ENCODE results near the gene S100A5.

Gene S100A5

DNA sequence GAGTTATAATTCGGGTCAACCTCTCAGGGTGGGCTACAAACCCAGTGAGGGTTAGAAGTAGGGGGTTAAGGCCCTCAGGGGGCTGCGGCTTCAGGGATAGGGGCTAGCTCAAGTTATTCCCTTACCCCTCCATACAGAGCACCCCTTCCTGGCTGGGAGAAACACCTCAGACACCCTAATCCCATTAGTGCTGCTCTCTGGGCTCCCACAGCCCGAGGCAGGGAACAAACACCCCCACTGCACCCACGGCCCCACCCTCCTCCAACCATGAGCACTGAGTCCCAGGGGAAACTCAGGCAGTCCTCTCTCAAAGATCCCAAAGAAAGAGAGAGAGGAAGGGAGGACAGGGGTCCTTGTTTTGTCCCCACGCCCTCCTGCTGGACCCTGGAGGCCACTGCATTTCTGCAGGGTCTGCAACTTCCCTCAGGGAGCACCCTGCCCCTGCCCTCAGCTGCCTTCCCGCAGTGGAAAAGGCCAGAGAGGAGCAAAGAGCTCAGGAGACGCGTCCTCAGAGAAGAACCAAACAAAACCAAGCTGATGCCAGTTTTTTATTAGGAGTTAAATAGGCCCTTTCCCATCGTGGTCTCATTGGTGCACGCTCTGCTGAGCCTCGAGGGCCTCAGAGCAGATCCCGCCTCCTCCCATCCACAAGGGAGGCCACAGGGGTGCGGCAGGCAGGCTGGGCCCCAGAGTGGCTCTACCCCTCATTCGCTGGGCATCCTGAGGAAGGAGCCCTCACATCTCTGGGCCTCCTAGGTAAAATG, 6.2 kb upstream of the S100A5 start:
- no peak for DNase-seq

DNA sequence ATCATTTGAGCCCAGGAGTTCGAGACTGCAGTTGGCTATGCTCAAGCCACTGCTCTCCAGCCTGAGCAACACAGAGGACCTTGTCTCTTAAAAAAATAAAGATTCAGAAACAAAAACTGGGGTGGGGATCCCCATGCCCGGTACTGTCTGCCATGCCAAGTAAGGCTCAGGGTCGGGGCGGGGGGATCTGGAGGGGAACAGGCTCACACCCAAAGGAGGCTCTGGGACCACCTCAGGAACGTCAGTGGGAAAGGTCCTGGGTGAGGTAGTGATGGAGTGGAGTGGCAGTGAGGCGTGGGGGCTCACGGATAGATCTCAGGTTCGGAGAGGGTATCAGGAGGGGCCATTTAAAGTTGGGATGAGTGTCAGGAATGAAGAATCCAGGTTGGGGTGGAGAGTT, 5.6 kb upstream of the S100A5 start:
- DNase-seq, result no peak

DNA sequence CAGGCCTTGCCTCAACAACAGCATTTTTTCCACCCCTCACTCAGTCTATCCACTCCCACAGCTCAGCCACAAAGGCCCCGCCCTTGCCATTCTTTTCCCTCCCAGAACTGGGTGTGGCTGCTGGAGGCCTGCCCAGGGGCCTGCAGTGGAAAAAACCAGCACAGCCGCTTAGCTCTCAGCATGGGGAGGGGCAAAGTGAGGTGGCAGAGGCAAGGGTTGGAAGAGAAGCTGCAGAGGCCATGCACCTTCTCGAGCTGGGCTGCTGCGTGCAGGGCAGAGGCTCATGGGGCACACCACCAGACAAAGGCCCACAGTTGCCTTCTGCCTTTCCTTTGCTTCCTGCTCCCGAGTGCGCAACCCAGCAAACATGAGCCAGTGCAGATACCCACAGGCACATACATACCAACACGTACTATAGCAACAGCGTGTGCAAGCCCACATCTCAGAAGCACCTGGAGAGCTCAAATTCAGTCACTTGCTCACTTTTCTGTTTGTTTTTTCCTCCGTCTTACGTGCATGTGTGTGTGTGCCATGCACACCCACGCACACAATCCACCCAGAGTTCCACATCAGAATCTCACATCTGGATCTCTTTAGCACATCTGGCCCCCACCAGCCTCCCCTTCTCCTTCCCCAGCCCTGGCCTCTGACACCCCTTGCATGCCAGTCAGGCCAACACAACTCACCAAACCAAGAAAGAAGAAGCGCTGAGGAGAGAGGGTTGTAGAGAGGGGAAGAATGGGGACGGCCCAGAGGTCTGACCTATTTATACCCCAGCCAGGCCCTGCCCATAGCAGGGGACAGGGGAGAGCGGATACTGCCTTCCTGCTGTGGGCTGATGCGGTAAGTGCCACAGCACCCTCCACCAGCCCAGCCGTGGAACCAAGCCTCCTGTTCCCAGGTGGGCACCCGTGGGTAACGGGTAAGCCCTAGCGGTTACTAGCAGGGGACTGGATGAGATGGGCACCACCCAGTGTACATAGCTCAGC, 4.6 kb upstream of the S100A5 start, which contains the start of gene S100A4:
Gene S100A4 (minus strand): TSS at position 740 of the 989 bp plus-strand sequence. CDS start 1,012 bp downstream, outside the sequence.
- DNase-seq, result peak; percentile 93

DNA sequence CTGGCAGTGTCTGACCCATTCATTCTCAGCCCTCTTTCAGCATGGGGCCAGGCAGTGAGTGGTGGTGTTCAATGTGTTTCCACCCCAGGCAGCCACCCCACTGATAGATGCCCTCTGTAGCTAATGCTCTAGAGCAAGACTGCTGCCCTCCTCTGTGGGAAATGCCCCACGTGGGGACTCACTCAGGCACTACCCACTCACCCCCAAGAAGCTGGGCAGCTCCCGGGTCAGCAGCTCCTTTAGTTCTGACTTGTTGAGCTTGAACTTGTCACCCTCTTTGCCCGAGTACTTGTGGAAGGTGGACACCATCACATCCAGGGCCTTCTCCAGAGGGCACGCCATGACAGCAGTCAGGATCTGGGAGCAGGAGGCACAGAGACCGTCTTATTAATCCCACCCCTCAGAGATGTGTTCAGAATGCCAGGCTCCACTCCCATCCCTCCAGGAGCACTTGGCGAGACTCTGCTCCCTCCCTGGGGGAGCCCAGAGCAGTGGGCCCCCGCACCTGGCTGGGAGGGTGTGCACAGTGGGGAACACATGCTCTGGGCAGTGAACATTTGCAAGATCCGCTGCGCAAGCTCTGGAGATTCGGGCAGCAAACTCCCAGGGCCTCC, 3.8 kb upstream of the S100A5 start:
- DNase-seq, result no peak

DNA sequence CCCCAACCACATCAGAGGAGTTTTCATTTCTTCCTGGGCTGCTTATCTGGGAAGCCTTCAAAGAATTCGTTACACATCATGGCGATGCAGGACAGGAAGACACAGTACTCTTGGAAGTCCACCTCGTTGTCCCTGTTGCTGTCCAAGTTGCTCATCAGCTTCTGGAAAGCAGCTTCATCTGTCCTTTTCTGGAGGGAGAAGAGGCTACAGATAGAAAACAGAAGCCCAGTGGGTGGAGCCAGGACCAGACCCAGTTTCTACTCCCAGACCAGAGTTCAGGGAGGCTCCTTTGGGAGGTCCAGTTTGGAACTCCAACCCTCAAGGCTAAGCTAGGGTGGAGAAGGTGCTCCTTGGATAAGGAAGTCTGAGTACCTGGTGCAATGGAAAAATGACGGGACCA, 3.0 kb upstream of the S100A5 start:
- DNase-seq, result no peak

DNA sequence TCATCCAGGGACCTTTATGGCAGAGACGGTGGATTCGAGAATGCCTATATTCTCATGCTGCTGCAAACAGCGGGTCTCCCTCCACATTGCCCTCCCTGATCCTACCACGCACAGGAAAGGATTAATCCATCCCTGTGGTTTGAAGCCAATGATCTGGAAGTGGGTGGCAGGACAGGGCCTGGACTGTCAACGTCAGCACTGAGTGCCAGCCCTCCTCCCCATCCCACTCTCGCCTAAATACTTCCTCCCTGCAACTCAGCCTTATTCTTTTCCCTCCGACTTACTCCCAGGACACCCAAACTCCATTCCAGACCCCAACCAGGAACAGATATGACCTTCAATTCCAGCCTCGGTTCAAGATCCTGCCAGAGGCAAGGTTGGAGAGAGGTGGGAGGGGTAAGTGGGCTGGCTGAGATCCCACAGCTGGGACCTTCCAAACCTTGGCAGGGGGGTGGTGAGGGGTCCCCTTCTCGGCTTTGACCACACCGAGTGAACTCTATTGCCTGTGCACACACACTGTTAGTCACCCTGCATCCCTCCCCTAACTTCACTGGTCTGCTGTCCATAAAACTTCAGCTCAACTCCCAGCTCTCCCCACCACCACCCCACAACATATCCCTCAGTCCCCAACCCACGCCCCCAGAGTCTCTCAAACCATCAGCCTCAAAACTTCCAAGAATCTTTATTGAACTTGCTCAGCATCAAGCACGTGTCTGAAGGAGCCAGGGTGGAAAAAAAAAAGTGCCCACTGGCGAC, 2.4 kb upstream of the S100A5 start:
- no peak for DNase-seq

DNA sequence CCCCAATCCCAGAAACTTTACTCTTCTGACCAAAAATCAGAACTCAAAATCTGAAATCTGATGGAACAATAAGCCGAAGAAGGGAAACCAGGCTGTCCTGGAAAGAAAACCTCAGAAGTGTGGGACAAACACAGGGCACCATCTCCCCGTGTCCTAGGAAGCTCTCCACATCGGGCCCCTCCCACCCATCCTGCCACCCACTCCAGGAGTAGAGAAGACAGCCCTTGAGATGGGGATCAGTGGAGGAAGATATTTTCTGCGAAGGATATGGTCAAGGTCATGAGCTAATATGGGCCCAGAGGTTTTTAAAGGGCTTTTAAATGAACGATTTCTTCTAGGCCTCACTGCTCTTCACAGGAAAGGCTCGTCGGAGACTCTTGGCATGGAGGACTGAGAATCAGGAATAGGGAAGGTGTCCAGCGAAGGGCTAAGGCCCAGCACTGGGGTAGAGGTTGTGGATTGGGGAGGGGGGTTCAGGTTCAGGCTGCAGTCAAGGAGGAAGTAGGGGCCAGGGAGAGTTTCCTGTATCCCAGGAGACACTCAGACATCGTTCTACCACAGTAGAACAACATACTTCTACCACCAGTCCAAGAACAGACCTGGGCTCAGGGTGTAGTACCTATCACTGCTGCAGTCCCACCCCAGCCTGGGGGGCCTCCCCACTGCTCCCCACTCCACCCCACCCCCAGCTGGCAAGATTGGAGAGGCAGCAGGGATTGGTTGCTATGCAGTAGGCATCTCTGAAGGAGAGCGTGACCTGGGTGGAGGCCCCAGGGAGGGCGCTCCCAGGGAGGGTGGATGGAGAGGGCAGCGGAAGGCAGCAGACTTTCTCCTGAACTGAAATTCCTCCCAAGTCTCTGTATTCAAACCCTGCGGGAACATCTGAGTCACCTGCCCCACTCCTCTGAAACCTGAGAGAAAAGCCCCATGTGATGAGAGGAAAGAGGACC, 1.2 kb upstream of the S100A5 start:
- no peak for DNase-seq

DNA sequence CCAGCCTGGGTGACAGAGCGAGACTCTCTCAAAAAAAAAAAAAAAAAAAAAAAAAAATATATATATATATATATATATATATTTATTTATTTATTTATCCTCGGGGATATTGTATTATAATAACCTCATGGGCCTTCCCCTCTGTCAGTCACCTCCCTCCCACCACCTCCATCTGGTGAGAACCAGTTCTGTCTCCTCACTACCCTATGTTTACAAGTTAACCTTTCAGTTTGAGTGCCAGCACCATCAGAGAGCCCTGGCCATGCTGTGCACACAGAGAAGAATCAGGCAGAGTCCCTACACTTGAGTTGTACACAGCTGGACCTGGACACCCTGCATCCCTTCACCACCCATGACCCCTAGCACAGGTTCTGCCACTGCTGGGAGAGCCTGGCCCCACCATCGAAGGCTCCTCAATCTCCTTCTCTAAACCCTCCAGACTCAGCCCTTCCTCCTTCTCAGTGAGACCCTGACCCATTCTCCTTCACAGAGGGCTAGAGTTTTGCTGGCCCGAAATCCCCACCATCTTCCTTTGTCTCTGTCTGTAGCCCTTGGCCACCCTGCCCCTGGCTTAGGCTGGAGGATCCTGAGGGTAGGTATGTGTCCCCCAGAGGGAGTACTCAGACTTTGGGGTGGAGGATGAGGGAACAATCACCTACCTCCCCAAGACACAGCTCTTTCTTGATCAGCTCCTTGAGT, 1.2 kb downstream of the S100A5 start:
- no peak for DNase-seq

DNA sequence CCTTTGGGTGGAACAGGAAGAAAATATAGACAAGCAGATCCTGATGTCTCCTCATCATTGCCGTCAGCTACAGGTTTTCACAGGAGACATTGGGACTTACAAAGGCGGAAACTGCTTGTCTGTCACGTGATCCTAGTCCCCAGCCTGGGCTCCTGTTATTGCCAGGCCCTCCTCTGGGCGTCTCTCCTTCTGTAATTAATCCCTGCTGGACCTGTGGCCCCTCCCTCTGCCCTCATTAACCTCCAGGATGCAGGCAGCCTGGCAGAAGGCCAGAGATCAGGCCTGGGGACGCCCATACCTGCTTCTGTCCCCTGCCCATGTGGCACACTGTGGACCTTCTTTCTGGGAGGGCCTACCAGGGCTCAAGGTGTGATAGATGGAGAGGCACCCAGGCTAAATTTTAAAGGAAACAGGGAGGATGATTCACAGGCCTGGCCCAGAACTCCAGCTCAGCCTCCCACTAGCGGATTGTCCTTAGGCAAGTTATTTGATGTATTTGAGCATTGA, 2.4 kb downstream of the S100A5 start:
- no peak for DNase-seq

DNA sequence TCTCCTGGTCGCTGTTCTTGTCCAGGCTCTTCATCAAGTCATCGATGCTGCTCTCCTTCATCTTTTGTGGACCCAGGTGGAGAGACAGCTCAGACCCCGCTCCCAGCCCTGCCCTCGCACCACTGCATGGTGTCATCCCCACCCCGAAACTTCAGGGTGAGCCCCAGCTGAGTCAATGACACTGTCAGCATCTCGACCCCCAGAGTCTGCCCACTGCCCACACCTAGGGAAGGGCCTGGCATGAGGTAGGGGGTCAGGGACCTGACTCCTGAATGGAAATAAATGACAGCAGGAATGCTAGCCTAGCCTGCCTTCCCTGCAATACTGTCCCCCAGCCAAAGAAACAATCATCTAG, 3.4 kb downstream of the S100A5 start:
- DNase-seq, result no peak

DNA sequence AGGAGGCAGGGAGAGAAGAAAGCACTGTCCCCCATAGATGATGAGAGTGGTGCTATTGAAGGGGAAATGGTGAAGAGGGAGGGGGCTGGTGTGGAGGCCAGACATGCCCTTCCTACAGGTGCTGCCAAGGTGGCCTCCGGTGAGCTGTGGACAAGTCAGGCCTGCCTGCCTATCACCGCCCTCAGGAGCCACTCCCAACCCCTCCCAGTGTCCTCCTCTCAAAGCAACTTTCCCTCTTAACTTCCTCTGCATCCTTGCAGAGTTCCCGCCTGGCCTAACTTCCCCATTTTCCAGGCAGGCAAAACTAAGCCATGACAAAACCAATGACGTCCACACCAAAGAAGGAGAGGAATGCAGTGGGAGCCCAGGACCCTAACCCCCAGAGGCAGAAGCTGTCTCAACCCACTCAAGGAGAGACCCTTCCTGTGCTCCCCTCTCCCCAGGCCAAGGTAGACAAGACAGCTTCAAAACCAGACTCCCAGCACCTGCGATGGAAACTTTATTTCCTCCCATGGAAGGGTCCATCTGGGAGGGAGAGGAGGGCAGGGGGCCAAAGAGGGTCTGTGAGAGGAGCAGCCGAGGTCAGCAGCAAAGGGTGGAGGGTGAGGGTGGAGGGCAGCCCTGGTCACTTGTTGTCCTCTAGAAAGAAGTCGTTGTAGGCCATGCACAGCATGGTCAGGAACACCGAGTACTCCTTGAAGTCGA, 3.9 kb downstream of the S100A5 start:
- DNase-seq, result no peak

DNA sequence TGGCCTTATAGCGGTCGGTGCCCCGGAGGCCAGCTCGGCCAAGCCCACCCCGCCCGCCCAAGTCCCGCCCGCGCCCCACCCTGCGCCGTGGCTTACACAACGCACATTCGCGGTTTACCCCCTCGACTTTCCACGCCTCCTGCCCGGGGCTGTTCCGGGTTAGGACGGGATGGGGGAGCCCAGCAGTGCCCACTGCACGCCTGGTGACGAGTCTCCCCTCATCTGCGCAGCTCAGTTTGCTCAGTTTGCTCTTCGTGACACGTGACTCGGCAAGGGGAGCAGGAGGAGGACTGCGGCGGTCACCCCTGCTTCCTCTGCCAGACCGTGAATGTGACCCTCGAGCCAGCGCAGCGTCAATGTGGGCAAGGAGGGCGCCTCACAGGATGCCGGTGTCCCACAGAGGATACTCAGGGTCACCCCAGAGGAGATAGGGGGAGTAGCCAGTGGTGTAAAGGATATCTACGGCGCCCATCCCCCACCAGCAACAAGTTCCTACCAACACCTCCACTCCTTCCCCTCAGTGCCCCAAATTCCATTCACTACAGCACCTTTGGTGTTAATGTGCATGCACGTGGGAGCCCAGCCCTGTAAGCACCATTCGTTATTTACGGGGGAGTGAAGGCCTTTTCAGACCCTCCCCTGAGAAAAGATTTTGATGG, 4.6 kb downstream of the S100A5 start:
- DNase-seq, result peak; percentile 81

DNA sequence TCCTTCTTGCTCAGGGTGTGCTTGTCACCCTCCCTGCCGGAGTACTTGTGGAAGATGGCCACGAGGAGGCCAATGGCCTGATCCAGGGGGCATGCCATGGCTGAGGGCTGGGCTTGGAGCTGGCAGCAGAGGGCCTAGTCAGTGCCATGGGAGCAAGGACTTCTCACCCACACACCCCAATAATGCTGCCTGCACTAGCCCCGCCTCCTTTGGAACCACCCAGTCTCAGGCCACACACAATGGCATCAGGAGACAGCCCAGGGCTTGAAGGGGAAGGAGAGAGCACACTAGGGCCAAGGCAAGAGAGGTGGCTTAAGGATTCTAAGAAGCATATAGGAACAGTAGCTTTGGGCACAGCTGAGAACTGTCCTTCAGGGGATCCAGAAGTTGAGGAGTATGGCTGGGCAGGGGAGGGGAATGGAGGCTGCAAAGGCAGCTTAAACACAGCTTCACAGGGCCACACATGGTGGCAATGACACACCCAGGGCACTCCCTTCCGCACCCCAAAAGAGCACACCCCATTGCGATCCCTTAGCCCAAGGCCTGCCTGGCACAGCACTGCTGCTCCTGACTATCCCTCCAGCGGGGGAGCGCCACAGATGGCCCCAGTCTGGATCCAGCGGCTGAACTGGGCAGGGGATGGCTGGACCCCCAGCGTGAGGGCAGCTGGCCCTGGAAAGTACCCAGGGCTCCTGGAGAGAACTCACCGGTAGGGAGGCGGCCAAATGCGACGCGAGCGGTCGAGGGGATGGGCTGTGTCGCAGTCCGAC, 5.3 kb downstream of the S100A5 start, which contains the start of gene S100A6:
Gene S100A6 (minus strand): TSS at position 750 of the 770 bp plus-strand sequence. CDS start 652 bp downstream, at position 98.
- peak; percentile 30 for DNase-seq

DNA sequence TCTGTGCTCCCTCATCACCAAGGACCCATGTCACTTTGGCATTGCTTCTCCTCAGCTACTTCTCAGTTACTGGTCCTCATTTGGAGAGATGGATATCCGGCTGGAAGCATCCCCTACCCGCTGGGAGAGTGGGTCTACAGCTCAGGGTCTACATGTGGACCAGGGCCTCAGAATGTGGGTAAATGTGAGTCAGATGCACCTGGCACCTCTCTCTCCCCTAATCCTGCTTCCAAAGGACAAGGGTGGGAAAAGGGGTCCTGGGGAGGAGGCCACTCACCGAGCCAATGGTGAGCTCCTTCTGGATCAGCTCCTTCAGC, 5.9 kb downstream of the S100A5 start:
- no peak for DNase-seq

DNA sequence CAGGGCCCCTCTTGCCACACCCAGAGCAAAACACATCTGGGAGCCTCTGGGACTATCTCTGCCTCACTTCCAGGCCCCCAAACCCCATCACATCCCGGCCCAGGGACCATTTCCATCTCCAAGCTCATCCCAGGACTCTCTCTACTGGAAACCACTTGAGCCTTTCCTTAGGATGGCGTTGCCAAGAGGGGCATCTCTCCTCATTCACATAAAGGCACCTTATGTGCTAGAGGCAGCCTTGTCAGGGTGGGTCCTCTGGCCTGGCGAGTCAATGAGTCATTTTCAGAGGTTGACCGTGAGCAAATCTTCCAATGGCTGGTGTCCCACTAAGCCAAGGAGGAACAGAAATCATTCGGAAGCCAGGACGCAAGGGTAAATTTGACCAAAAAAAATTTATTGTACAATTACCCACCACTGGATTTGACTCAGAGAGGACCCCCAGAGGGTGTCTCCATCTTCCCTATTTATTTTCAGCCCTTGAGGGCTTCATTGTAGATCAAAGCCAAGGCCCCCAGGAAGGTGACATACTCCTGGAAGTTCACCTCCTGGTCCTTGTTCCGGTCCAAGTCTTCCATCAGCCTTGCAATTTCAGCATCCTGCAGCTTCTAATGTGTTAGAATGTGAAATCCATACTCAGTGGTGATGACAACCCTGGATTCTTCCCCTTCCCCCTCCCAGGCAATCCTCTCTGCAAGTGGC, 6.4 kb downstream of the S100A5 start:
- DNase-seq, result no peak

DNA sequence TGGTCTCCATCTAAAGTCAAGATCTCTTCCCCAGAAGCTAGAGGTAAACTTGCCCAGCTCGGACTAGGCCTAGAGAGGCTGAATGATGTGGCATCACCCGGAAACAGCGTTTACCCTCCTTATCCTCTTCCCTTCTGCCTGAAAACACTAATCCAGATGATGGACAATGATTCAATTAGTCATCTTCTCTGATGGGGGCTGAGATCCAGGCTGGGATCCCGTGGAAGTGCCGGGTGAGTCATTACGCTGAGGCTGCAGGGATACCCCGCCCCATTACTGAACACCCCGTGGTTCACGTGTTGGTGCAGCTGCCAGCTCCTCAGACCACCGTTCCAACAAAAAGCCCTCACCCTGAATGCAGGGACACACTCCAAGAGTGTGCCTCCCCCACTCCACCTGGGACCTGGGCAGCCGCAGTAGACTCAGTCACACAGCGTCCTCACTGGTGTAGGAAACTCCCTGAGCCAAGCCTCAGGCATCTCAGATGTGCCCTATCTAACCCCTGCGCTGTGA, 7.0 kb downstream of the S100A5 start:
- DNase-seq, result no peak

DNA sequence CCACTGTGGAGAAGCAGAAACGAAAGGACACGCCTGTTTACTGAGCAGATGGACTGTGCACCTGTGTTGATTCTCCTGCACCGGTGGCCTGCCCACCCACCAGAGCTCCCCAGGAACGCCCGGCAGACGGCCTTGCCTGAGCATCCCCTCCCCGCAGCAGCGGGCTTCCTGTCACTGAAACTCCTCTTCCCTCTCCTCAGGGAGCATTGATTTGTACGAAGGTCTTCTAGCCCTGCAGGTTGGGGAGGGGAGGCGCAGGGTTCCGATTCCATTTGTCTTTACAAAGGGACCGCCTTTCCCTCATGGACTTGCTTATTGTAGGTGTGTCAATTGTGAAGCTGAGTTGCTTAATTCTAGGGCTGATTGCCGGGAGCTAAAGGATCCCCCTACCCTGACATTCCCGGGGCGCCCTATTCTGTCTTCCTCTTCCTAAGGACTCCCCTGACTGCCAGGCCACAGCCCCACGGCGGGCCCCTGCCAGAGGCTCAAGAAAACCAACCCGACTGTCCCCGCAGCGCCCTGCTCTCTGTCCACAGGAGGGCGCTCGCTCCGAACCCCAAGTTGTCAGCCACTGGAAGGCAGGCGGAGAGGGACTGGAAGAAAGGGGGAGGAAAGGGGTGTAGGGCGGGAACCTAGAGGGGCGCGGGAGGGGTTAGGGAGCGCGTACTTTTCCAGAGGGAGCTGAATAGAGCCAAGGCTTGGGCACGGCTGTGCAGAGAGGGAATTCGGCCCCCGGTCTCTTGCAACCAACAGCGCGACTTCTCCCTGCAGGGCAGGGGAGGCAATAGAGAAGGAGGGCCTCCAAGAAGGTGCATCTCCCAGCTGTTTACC, 7.8 kb downstream of the S100A5 start:
- DNase-seq, result peak; percentile 70

Measured in stimulated activated naive CD4-positive, alpha-beta T cell treated with Interleukin-2 at 50 U/mL for 16 hours (primary cell).